GM10248 (cell line): Measurements from ENCODE around the gene CDKN2C.

Experiments
- CTCF ChIA-PET: fragments of 300-600 bp; sonication (Branson Sonifier 250); formaldehyde crosslinking; extraction: SDS; loops from one replicate; lab custom pipeline; 2021; ENCODE audit warnings: antibody characterized with exemption; lab: Yijun Ruan, JAX
- POLR2A ChIA-PET: fragments of 350-650 bp; sonication (Branson Sonifier 250); formaldehyde crosslinking; extraction: SDS; loops from one replicate; lab custom pipeline; 2020; ENCODE audit warnings: antibody characterized with exemption; lab: Yijun Ruan, JAX
- DNase-seq: peaks from one replicate; pipeline ENCODE4 v3.0.0; 2012; ENCODE audit errors: extremely low spot score
- CTCF ChIP-seq: IDR thresholded peaks from 2 replicates; pipeline ENCODE4 v1.5.1; 2012; ENCODE audit warnings: mild to moderate bottlenecking, low read depth; ENCODE audit errors: extremely low read depth, missing control alignments, control extremely low read depth

Gene CDKN2C

DNA sequence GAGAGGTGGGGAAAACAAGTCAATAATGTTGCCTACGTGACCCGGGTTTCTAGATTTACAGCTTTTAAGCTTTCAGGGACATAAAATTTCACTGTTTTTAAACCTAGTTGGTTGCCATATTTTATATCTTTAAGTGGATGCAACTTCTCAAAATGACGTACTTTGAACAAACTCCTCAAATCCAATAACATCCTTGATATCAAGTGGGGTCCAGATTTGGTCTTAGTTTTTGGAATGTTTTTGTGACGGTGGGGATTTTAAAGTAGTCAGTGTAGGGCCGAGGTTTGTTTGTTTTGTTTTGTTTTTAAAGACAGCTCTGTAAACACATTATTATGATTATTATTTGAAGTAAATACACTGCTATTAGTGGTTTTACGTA is 453 bp downstream of the CDKN2C start:
- CTCF ChIA-PET, result interaction anchor here (0.9 to 2.8 kb wide), 7 partner anchors 7 to 98 kb away, joined by 3 to 16 read pairs (median 6); partner anchors contain the start of gene FAF1

GRCh38 chr1:50970931-50971582 is 1.0 kb downstream of the CDKN2C start:
- ChIA-PET CTCF (interaction anchor here (1.1 to 2.5 kb wide), 2 partner anchors 10 to 12 kb away, joined by 3 to 16 read pairs; partner anchors contain the start of gene FAF1), POLR2A (no interaction called here)
- no peak for TF ChIP-seq CTCF
- no peak for DNase-seq

More for the DNA sequence above, 453 bp downstream of the CDKN2C start:
- no peak for DNase-seq
- TF ChIP-seq CTCF, result no peak
- POLR2A ChIA-PET, result interaction anchor here (1.4 kb wide), 1 partner anchor 10 kb away, joined by 5 read pairs; the partner anchor contains the start of gene FAF1

DNA sequence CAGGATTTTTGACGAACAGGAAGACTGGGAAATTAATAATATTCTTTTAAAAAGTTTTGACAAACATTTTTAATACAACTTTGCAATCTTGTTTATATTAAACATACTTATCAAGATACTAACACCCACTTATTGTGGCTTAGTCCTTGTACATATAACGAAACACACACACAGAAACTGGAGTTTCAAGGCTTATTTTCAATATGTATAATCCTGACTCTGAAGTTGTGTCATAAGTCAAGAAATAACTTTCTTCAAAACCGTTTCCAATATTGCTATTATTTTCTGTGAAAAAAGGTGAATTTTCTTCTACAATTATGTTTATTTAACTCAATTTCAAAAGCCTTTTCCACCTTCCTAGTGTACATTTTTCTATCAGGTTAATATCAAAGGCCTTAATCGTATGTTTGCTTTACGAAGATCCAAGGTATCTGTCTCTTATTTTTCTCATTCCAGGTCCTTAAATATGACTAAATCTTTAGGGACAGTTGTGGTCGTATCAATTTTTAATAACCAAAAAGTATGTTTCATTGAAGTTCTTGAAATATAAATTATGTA is 1.8 kb downstream of the CDKN2C start:
- ChIA-PET POLR2A (no interaction called here), CTCF (interaction anchor here (1.3 to 2.3 kb wide), 3 partner anchors 11 to 99 kb away, joined by 4 to 9 read pairs (median 6); partner anchors contain the start of gene FAF1)
- DNase-seq, result no peak
- TF ChIP-seq CTCF, result no peak

DNA sequence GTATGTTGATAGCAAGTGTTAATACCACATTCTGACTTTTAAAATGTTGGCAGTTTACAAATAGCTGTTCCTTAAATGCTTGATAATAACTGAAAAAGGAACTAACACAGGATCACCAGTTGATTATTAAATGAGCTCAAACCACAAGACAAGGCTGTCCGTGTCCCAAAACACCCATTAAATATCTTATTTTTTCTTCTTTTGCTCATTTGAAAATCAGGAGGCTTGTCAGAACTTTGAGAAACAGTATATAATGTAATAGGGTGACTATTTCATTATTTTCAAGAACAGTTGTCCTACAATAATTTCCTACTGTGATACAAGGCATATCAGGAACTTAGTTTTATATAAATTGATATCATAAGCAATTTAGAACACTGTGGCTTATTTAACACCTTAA is 2.7 kb downstream of the CDKN2C start:
- CTCF ChIA-PET, result interaction anchor here (1.3 to 2.3 kb wide), 3 partner anchors 12 to 100 kb away, joined by 4 to 9 read pairs (median 6); partner anchors contain the start of gene FAF1
- POLR2A ChIA-PET, result no interaction called here
- TF ChIP-seq CTCF, result no peak
- DNase-seq, result no peak

DNA sequence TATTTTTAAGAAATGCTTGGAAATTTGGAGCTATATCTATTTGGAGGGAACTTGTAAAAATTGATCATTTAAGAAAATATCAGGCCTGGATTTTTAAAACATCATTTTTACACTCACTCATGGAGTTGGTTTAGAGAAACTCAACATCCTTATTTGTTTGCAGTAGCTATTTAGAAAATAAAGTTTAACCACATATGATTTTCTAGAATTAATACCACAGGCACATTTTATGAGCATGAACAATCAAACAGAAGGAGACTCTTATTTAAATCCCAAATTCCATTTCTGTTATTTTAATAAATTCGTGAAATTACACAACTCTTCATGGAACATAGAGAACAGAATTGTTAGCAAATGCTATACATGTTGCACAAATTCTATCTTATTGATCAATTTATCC is 3.2 kb downstream of the CDKN2C start:
- CTCF ChIA-PET, result interaction anchor here (1.3 to 2.3 kb wide), 3 partner anchors 12 to 100 kb away, joined by 4 to 9 read pairs (median 6); partner anchors contain the start of gene FAF1
- no peak for DNase-seq
- no peak for TF ChIP-seq CTCF
- POLR2A ChIA-PET, result no interaction called here

DNA sequence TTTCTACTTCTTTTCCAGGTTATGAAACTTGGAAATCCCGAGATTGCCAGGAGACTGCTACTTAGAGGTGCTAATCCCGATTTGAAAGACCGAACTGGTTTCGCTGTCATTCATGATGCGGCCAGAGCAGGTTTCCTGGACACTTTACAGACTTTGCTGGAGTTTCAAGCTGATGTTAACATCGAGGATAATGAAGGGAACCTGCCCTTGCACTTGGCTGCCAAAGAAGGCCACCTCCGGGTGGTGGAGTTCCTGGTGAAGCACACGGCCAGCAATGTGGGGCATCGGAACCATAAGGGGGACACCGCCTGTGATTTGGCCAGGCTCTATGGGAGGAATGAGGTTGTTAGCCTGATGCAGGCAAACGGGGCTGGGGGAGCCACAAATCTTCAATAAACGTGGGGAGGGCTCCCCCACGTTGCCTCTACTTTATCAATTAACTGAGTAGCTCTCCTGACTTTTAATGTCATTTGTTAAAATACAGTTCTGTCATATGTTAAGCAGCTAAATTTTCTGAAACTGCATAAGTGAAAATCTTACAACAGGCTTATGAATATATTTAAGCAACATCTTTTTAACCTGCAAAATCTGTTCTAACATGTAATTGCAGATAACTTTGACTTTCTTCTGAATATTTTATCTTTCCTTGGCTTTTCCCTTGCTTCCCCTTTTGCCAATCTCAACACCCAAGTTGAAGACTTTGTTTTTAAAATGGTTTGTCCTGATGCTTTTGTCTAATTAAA is 4.0 kb downstream of the CDKN2C start:
- no peak for TF ChIP-seq CTCF
- DNase-seq, result no peak
- CTCF ChIA-PET, result interaction anchor here (1.7 to 2.3 kb wide), 2 partner anchors 13 to 101 kb away, joined by 6 to 9 read pairs; partner anchors contain the start of gene FAF1
- POLR2A ChIA-PET, result no interaction called here
